ENCODE results near the gene MIB2.

- no peak for TF ChIP-seq USF2 (IDR thresholded peaks at IDR 0.05; ENCODE audit: borderline replicate concordance, low read depth, low read length)
- no peak for TF ChIP-seq SP1 (IDR thresholded peaks at IDR 0.05; ENCODE audit: low read depth, low read length)
- no peak for TF ChIP-seq CTCF (IDR thresholded peaks at IDR 0.05 in 2 of 3, conservative IDR thresholded peaks at IDR 0.05 in 1 of 3; ENCODE audit: control insufficient read depth in 2 of 3, extremely low read depth in 1 of 3, insufficient read depth in 1 of 3, low read depth in 3 of 3, low read length in 3 of 3)
- no peak for TF ChIP-seq RAD21 (IDR thresholded peaks at IDR 0.05; ENCODE audit: insufficient read depth, low read depth, low read length)
- no peak for TF ChIP-seq SMC3 (IDR thresholded peaks at IDR 0.05; ENCODE audit: borderline replicate concordance, low read length)
- no peak for TF ChIP-seq CREM (IDR thresholded peaks at IDR 0.05; ENCODE audit: low read depth)
Observed at GRCh38 chr1:1617925-1618324, 2.6 kb downstream of the MIB2 start.
